SK-N-SH treated with all-trans-retinoic acid at 6 μM for 48 hours (cell line): ENCODE measurements around the gene ARVCF.

Source experiments
- PATZ1 ChIP-seq: fragments of 250-450 bp; sonication (Bioruptor Pico); IDR thresholded peaks from 2 replicates; pipeline ENCODE4 v1.8.0; 2020; ENCODE audit warnings: mild to moderate bottlenecking, moderate library complexity, borderline replicate concordance
- TSHZ2 ChIP-seq: fragments of 250-450 bp; sonication (Bioruptor Pico); IDR thresholded peaks from 2 replicates; pipeline ENCODE4 v1.5.0; 2020; ENCODE audit warnings: mild to moderate bottlenecking, moderate library complexity
- ZNF70 ChIP-seq: fragments of 450-650 bp; formaldehyde crosslinking; IDR thresholded peaks from 2 replicates; pipeline ENCODE4 v1.5.0; 2020; ENCODE audit warnings: mild to moderate bottlenecking, moderate library complexity

GRCh38 chr22:19992481-19992911 lies 24.1 kb downstream of the ARVCF start:
- TF ChIP-seq PATZ1 (CRISPR knock-in tag) (no peak), ZNF70 (CRISPR knock-in tag) (no peak), TSHZ2 (CRISPR knock-in tag) (no peak)
